ENCODE results near the gene ZMIZ1. TPM values are rescaled to one million over a fixed set of nuclear protein-coding genes. Genes with fewer than 3 reads are reported as not detected.

The ZMIZ1 gene
- total RNA-seq, 1 experiment from 2014 or later, result 42.3 TPM

- ChIA-PET CTCF (no interaction called here), POLR2A (no interaction called here)
- BruUV-seq (replicated peaks), result no TSS peak
- Mint-ChIP-seq H3K27ac (ENCODE audit: unreplicated experiment) (no peak overlapping the region), H3K27me3 (ENCODE audit: insufficient read depth, unreplicated experiment) (no peaks in the 10 kb centered on the region), H3K4me3 (ENCODE audit: unreplicated experiment) (no peak overlapping the region), H3K4me1 (ENCODE audit: low read depth, unreplicated experiment) (peaks cover 6% of the 10 kb centered on the region), H3K36me3 (ENCODE audit: insufficient read depth, unreplicated experiment) (no peaks in the 10 kb centered on the region), H3K9me3 (ENCODE audit: unreplicated experiment) (no peaks in the 10 kb centered on the region)
- Histone ChIP-seq H3K4me1 (no peaks in the 10 kb centered on the region), H3K36me3 (ENCODE audit: control insufficient read depth, insufficient read depth, low read length) (no peaks in the 10 kb centered on the region), H3K4me3 (ENCODE audit: low read depth, low read length) (no peak overlapping the region), H3K9me3 (no peaks in the 10 kb centered on the region), H3K27me3 (replicated peaks; ENCODE audit: control insufficient read depth, insufficient read depth, low read length) (no peaks in the 10 kb centered on the region)
- TF ChIP-seq, protein P1, sequence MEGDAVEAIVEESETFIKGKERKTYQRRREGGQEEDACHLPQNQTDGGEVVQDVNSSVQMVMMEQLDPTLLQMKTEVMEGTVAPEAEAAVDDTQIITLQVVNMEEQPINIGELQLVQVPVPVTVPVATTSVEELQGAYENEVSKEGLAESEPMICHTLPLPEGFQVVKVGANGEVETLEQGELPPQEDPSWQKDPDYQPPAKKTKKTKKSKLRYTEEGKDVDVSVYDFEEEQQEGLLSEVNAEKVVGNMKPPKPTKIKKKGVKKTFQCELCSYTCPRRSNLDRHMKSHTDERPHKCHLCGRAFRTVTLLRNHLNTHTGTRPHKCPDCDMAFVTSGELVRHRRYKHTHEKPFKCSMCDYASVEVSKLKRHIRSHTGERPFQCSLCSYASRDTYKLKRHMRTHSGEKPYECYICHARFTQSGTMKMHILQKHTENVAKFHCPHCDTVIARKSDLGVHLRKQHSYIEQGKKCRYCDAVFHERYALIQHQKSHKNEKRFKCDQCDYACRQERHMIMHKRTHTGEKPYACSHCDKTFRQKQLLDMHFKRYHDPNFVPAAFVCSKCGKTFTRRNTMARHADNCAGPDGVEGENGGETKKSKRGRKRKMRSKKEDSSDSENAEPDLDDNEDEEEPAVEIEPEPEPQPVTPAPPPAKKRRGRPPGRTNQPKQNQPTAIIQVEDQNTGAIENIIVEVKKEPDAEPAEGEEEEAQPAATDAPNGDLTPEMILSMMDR (IDR thresholded peaks at IDR 0.05; ENCODE audit: insufficient read depth in 1 of 2, low read depth in 1 of 2, low read length in 1 of 2, severe bottlenecking in 1 of 2, unreplicated experiment in 1 of 2), result no peak
- DNase-seq, result no peak
- intact Hi-C loops (cut with micrococcal nuclease; ENCODE audit: unreplicated experiment), result no loop called here
These were observed 44.5 kb upstream of the ZMIZ1 start for GRCh38 chr10:79024296-79024695.

GRCh38 chr10:79024720-79025198, 44.0 kb upstream of the ZMIZ1 start:
- POLR2A ChIA-PET, result no interaction called here
- H3K27ac Mint-ChIP-seq (ENCODE audit: unreplicated experiment), result no peak overlapping the region
- Histone ChIP-seq H3K4me3 (ENCODE audit: low read depth, low read length) (no peak overlapping the region), H3K9me3 (no peaks in the 10 kb centered on the region), H3K4me1 (no peaks in the 10 kb centered on the region), H3K27me3 (replicated peaks; ENCODE audit: control insufficient read depth, insufficient read depth, low read length) (no peaks in the 10 kb centered on the region), H3K36me3 (ENCODE audit: control insufficient read depth, insufficient read depth, low read length) (no peaks in the 10 kb centered on the region)
- H3K36me3 Mint-ChIP-seq (ENCODE audit: insufficient read depth, unreplicated experiment), result no peaks in the 10 kb centered on the region
- BruUV-seq (replicated peaks), result no TSS peak
- no peak overlapping the region for H3K4me3 Mint-ChIP-seq (ENCODE audit: unreplicated experiment)
- H3K27me3 Mint-ChIP-seq (ENCODE audit: insufficient read depth, unreplicated experiment), result no peaks in the 10 kb centered on the region
- peak in 1 of 2 experiments; percentile 38 for DNase-seq
- no peaks in the 10 kb centered on the region for H3K9me3 Mint-ChIP-seq (ENCODE audit: unreplicated experiment)
- intact Hi-C loops (cut with micrococcal nuclease; ENCODE audit: unreplicated experiment), result no loop called here
- TF ChIP-seq, protein P1 (IDR thresholded peaks at IDR 0.05; ENCODE audit: insufficient read depth in 1 of 2, low read depth in 1 of 2, low read length in 1 of 2, severe bottlenecking in 1 of 2, unreplicated experiment in 1 of 2), result no peak
- H3K4me1 Mint-ChIP-seq (ENCODE audit: low read depth, unreplicated experiment), result peaks cover 6% of the 10 kb centered on the region
- CTCF ChIA-PET, result no interaction called here

DNA sequence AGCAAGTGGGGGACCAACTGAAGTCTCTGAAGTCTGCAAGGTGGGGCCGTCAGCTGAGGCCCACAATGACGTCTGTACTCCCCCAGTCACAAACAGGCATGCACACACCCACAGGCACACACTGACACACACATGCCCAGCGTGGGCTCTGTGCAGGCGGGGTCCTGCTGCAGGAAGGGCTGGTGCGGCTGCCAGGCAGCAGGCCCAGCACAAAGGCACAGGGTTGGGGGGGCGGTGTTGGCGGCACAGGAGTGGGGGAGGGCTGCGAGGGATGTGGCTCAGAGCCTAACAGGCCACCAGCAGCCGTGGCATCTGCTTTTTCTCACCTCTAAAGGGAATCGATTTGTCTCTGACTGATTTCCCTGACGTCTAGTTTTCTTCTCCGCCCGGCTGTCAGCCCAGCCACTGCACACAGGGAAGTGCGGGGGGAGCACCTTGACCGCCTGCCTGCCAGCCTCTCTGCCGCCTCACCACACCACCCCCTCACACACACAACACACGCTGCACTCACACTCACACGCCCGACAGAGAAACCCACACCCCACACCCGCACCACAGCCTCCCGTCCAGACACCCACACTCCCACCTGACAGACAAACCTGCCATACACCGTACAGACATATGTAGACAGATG, 43.5 kb upstream of the ZMIZ1 start:
- intact Hi-C loops (cut with micrococcal nuclease; ENCODE audit: unreplicated experiment), result no loop called here
- TF ChIP-seq, protein P1 (IDR thresholded peaks at IDR 0.05; ENCODE audit: insufficient read depth in 1 of 2, low read depth in 1 of 2, low read length in 1 of 2, severe bottlenecking in 1 of 2, unreplicated experiment in 1 of 2), result no peak
- Histone ChIP-seq H3K4me1 (no peaks in the 10 kb centered on the region), H3K27me3 (replicated peaks; ENCODE audit: control insufficient read depth, insufficient read depth, low read length) (no peaks in the 10 kb centered on the region), H3K4me3 (ENCODE audit: low read depth, low read length) (no peak overlapping the region), H3K9me3 (no peaks in the 10 kb centered on the region), H3K36me3 (ENCODE audit: control insufficient read depth, insufficient read depth, low read length) (no peaks in the 10 kb centered on the region)
- Mint-ChIP-seq H3K9me3 (ENCODE audit: unreplicated experiment) (no peaks in the 10 kb centered on the region), H3K36me3 (ENCODE audit: insufficient read depth, unreplicated experiment) (no peaks in the 10 kb centered on the region), H3K27ac (ENCODE audit: unreplicated experiment) (no peak overlapping the region), H3K4me3 (ENCODE audit: unreplicated experiment) (no peak overlapping the region), H3K27me3 (ENCODE audit: insufficient read depth, unreplicated experiment) (no peaks in the 10 kb centered on the region), H3K4me1 (ENCODE audit: low read depth, unreplicated experiment) (peaks cover 6% of the 10 kb centered on the region)
- no TSS peak for BruUV-seq (replicated peaks)
- ChIA-PET POLR2A (no interaction called here), CTCF (no interaction called here)
- DNase-seq, result peak in 1 of 2 experiments; percentile 21

Data from Caco-2 (cell line).